ENCODE data around the gene DEPDC7. TPM values are rescaled to one million over a fixed set of nuclear protein-coding genes. Genes with fewer than 3 reads are reported as not detected.
"Not testable (repeated sequence)": the region's sequence is repeated elsewhere in the genome, so short reads cannot be mapped to it uniquely, and the experiment has no call there.

Gene DEPDC7
- total RNA-seq, 4 donors from 2014 or later: 0.27 to 4.2 (median 1.9) TPM

GRCh38 chr11:33045551-33046255 is 30.0 kb downstream of the DEPDC7 start:
- ATAC-seq: no peak
- WGBS, 2 donors (ENCODE audit: low coverage in 1 of 2): 73 to 78% methylated on average over 6 to 8 of the region's 8 CpGs
- Histone ChIP-seq H3K4me3 (no peak overlapping the region), H3K36me3 (peaks cover 0 to 57% of the 10 kb centered on the region in 2 donors), H3K27ac (no peak overlapping the region), H3K27me3 (no peaks in the 10 kb centered on the region), H3K9me3 (no peaks in the 10 kb centered on the region), H3K4me1 (peaks cover 3 to 26% (median 5%) of the 10 kb centered on the region in 3 donors)
- TF ChIP-seq, protein P1, sequence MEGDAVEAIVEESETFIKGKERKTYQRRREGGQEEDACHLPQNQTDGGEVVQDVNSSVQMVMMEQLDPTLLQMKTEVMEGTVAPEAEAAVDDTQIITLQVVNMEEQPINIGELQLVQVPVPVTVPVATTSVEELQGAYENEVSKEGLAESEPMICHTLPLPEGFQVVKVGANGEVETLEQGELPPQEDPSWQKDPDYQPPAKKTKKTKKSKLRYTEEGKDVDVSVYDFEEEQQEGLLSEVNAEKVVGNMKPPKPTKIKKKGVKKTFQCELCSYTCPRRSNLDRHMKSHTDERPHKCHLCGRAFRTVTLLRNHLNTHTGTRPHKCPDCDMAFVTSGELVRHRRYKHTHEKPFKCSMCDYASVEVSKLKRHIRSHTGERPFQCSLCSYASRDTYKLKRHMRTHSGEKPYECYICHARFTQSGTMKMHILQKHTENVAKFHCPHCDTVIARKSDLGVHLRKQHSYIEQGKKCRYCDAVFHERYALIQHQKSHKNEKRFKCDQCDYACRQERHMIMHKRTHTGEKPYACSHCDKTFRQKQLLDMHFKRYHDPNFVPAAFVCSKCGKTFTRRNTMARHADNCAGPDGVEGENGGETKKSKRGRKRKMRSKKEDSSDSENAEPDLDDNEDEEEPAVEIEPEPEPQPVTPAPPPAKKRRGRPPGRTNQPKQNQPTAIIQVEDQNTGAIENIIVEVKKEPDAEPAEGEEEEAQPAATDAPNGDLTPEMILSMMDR (IDR thresholded peaks at IDR 0.05): no peak
- TF ChIP-seq POLR2AphosphoS5 (IDR thresholded peaks at IDR 0.05): no peak
- no peak for TF ChIP-seq EP300 (IDR thresholded peaks at IDR 0.05)
- TF ChIP-seq POLR2A (IDR thresholded peaks at IDR 0.05): no peak

DNA sequence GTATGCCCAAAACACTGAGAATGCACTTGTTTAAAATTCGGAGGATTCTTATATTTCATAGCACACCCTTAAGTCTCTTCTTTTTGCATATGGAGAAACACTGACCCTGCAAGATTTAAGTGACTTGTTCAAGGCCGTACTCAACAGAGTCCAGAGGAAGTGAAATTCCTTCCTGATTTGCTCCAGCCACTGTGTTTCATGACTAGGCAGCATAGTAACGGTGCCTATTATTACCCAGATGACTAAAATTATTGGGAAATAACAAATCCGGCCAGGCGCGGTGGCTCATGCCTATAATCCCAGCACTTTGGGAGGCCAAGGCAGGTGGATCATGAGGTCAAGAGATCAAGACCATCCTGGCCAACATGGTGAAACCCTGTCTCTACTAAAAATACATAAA is 33.0 kb downstream of the DEPDC7 start:
- peaks cover 0 to 11% (median 0%) of the 10 kb centered on the region in 3 donors for H3K4me1 ChIP-seq
- H3K27me3 ChIP-seq, H3K27ac ChIP-seq, H3K9me3 ChIP-seq, H3K4me3 ChIP-seq: not testable (repeated sequence)
- WGBS, 2 donors (ENCODE audit: low coverage in 1 of 2): 78 to 82% methylated on average over 6 of the region's 6 CpGs
- ATAC-seq: peak; percentile 43
- peaks cover 0 to 62% of the 10 kb centered on the region in 2 donors for H3K36me3 ChIP-seq

- H3K4me3 ChIP-seq, H3K27ac ChIP-seq, ATAC-seq, H3K9me3 ChIP-seq, H3K27me3 ChIP-seq: not testable (repeated sequence)
- Histone ChIP-seq H3K36me3 (peaks cover 0 to 60% of the 10 kb centered on the region in 2 donors), H3K4me1 (peaks cover 0 to 11% (median 0%) of the 10 kb centered on the region in 3 donors)
- WGBS, 2 donors (ENCODE audit: low coverage in 1 of 2): 86 to 95% methylated on average over 2 of the region's 3 CpGs
Observed at GRCh38 chr11:33049565-33050408, 34.1 kb downstream of the DEPDC7 start.

DNA sequence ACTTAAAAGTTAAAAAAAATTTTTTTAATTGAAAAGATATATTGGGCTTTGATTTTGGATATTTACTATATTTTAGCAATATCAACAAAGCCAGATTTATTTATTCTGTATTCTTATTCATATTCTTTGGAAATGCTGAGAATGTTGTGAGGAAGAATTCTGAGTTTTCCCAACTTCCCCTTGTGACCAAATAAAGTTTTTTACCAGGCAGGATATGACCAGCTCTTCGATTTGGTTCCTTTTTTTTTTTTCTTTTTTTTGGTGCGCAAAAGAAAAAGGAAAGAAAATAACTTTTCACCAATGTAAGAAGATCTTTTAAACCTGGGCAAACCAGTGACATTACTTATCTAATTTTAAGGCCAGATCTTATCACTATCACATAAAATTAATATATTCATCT is 36.6 kb downstream of the DEPDC7 start:
- no peaks in the 10 kb centered on the region for H3K9me3 ChIP-seq
- 84 to 95% methylated on average over 2 of the region's 2 CpGs for WGBS, 2 donors (ENCODE audit: low coverage in 1 of 2)
- H3K36me3 ChIP-seq: peaks cover 0 to 61% of the 10 kb centered on the region in 2 donors
- no peak overlapping the region for H3K4me3 ChIP-seq
- TF ChIP-seq POLR2A (IDR thresholded peaks at IDR 0.05): no peak
- TF ChIP-seq EP300 (IDR thresholded peaks at IDR 0.05): no peak
- TF ChIP-seq, protein P1 (IDR thresholded peaks at IDR 0.05): no peak
- TF ChIP-seq POLR2AphosphoS5 (IDR thresholded peaks at IDR 0.05): no peak
- H3K27ac ChIP-seq: no peak overlapping the region
- H3K4me1 ChIP-seq: no peaks in the 10 kb centered on the region
- no peak for ATAC-seq
- H3K27me3 ChIP-seq: no peaks in the 10 kb centered on the region

DNA sequence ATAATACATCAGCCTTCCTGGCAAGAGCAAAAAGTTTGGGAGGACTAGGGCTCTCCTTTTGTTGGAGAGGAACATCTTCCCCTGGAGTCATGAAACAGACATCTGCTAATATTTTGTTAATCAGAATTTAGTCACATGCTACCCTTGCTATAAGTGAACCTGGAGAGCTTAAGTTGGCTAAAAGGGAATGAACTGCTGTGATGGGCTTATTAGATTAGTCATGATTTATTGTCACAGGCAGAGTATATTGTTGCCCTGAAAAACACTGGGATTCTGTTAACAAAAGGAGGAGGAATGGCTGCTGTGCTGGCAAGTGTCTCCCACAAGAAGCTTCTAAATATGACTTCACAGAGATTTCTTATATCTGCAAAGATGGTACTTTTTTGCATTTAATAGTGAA is 39.7 kb downstream of the DEPDC7 start:
- H3K36me3 ChIP-seq: peaks cover 0 to 74% of the 10 kb centered on the region in 2 donors
- H3K4me1 ChIP-seq: no peaks in the 10 kb centered on the region
- H3K27ac ChIP-seq: no peak overlapping the region
- ATAC-seq: no peak
- H3K4me3 ChIP-seq: no peak overlapping the region
- TF ChIP-seq, protein P1 (IDR thresholded peaks at IDR 0.05): no peak
- no peak for TF ChIP-seq POLR2A (IDR thresholded peaks at IDR 0.05)
- no peak for TF ChIP-seq EP300 (IDR thresholded peaks at IDR 0.05)
- TF ChIP-seq POLR2AphosphoS5 (IDR thresholded peaks at IDR 0.05): no peak
- H3K9me3 ChIP-seq: no peaks in the 10 kb centered on the region
- H3K27me3 ChIP-seq: no peaks in the 10 kb centered on the region

DNA sequence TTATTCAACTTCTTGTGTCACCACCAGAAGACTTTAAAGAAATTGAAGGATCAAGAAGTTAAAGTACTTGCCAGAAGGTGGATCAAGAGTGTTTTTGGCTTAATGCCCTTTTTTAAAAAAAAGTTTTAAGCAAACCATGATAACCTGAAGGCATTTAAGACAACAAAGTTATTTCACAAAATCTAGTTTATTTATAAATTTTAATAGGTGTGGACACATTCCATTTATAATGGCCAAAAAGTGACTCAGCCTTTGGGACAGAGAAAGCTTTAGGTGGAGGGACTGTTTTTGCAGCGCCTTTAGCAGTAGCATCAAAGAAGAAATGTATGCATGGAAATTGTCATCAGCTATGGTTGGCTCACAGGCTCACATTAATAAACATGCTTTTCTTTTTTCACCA is 41.6 kb downstream of the DEPDC7 start:
- Histone ChIP-seq H3K27ac (no peak overlapping the region), H3K4me1 (peaks cover 0 to 11% (median 0%) of the 10 kb centered on the region in 3 donors), H3K9me3 (no peaks in the 10 kb centered on the region), H3K4me3 (no peak overlapping the region), H3K27me3 (no peaks in the 10 kb centered on the region), H3K36me3 (peaks cover 0 to 92% of the 10 kb centered on the region in 2 donors)
- WGBS, 2 donors (ENCODE audit: low coverage in 1 of 2): 95% methylated on average over 1 of the region's 1 CpG
- TF ChIP-seq POLR2A (IDR thresholded peaks at IDR 0.05) (no peak), POLR2AphosphoS5 (IDR thresholded peaks at IDR 0.05) (no peak), EP300 (IDR thresholded peaks at IDR 0.05) (no peak)
- TF ChIP-seq, protein P1 (IDR thresholded peaks at IDR 0.05): no peak
- ATAC-seq: no peak

All from gastroesophageal sphincter (tissue), 4 donors.